DLD1 (cell line): ENCODE data around the gene SLC22A23.

Experiments
- in situ Hi-C: cut with HindIII; loops from 2 replicates; pipeline ENCODE4 v1.10.0; 2017; ENCODE audit warnings: low sequenced_read_pairs

SLC22A23 gene

DNA sequence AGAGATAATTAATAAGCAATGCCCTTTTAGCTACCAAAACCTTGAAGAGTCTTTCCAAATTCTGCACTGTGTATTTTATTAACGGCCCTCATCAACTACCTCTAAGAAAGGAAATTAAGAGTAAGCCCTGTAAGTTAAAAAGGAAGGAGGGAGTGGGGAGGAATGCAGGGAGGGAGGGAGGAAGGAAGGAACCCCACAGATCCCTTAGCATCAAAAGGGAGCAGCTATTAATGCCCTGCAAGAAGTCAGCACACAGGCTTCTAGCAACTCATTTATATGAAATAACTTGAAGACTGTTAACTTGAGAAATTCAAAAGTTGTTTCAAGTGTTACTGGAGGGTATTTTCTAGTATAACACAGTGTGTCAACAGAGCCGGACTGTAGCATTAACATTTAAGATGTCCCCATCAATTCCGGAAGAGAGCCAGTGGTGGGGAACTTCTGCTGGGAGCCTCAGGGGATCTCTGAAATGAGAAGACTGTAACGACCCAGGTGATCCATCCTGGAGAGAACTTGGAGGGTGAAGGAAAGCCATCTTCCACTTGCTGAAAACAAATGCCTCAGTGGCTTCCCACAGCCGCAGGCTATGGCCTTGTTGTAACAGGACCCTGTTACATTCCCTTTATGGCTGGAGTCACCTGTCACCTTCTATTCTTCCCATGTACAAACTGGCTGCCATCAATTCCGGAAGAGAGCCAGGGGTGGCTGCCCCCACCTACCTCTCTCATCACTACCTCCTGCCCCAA is 33.2 kb downstream of the SLC22A23 start:
- in situ Hi-C loops: no loop called here

DNA sequence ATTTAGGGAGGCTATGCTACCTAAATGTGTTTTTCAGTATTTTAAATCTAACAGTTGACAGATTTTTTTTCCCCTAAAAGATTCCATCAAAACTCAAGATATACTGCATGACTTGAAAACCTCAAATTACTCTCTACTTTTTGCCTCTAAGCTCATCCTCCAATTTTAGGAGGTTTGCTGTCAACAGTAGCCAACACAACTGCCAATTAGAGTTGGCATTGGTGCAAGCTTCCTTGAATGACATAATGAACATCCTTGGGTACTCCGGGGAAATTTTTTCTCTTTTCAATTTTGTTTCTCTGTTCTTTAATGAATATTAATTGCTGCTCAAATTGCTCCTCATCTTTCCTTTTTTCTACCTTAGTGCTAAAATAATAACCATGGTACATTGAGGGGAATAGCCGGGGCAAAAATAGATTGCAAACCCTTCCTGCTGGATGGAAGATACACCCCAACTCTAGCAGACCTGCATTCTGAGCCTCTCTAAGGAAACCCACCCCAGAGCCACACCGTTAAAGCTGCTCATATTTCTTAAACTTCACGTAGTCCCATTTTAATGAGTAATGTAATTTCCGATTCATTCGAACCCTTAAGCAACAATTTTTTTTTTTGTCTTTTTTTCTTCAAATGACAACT is 34.3 kb downstream of the SLC22A23 start:
- in situ Hi-C loops: no loop called here

DNA sequence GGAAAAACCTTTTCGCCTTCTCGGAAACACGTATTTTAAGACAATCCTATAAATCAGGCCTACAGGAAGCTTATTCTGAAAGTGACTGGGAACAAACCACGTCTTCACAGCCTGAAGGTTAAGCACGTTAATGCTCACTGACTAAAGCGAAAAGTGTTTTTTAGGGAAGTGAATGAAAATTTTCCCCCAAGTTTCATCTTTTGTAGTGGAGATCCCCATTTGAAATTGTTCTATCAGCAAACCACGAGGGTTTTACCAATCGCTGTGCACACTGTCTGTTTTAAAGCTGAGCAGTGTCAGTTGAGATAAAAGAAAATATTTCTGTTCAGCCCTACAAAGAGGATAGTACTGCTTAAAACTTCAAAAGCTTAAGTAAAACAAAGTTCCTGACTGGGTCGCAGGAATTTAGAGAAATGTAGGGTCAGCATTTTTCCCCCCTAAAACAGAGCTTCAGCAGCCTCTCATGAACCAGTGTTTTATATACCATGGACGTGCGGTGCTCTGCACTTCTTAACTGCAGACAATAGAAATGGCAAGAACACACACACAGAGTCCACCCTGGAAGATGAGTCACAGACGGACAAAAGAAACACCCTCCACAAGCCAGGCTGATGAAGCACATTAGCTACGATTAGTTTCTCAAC is 34.9 kb downstream of the SLC22A23 start:
- in situ Hi-C loops: no loop called here

- in situ Hi-C loops: no loop called here
These were observed 35.7 kb downstream of the SLC22A23 start for GRCh38 chr6:3421143-3421542.

DNA sequence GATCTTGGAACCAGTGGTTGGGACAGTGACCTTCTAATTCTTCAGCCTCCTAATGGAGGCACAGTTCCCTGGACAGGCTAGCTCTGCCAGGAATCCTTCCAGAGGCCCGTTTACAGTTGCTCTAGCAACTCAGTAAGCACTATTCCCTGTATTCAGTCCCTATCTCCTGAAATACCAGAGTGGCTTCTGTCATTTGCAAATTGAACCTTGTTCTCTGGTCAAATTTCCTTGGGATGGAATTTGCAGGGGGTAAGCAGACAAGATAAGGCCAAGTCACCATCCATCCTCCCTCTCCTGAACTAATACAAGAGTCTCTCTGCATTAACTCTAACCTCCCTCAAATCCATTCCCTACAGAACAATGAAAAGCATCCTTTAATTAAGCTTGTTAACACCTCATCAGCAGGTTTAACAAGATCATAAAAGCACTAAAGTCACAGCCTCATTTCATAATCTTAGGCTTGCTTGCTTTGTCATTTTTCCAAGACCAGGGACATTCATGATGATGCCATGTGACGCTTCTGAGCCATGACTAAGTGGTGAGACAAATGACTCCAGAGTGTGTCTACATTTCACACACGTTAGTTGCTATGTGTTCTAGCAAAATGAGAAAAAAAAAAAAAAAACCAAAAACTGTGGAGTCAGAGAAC is 37.1 kb downstream of the SLC22A23 start:
- in situ Hi-C loops: no loop called here

DNA sequence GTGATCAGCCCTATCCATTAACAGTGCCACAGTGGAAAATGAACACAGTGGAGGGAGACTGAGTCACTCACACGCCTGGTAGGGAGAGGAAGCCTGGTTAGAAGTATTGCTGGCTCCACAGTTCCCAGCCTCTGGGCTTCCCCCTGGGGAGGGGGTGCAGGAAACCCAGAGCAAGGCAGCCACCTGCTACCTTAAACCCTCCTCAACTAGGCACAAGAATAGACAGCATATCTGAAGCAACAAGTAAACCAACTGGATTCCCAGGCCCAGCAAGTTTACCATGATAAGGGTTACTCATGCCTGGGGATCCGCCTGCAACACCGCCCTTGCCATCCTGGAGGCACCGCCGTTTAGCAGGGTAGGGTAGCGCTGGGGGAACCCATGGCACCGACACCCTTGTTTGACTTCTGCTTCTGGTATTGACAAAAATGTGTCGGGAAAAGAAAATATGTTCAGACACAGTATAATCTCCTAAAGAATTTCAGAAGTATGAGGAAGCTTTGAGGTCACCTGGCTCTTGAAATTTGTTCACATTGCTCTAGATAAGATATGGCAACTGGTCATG is 38.3 kb downstream of the SLC22A23 start:
- in situ Hi-C loops: no loop called here

DNA sequence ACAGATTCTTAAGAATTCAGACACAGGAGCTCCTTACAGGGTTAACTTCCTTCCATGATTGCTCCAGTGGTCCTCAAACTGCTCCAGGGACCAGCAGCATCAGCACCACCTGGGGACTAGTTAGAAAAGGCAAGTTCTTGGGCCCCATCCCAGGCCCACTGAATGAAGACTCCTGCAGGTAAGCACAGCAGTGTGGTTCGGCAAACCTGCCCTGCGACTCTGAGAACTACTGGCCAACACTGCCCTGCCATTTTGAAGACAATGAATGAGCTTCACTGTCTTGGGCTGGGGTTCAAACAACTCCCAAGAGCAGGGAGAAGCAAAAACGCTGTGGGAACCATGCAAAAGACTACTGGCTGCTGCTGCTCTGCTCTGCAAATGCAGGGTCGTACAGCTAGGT is 39.4 kb downstream of the SLC22A23 start:
- in situ Hi-C loops: no loop called here

DNA sequence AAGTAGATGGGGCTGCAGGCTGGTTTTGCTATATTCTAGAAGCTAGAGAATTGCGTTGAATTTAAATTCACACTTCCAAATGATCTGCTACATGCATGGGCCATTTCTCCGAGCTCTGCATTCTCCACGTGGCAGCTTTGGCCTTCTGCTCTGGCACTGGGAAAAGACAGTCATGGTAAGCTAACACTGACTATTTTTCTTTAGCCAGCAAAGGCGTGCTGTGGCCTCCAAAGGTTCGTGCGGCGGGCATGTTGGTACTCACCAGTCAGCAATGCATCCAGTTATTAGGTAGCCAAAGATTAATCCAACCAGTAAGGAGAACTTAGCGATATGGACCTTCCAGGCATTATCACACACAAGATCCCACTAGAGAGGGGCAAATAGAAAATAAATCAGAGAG is 41.4 kb downstream of the SLC22A23 start:
- in situ Hi-C loops: no loop called here

DNA sequence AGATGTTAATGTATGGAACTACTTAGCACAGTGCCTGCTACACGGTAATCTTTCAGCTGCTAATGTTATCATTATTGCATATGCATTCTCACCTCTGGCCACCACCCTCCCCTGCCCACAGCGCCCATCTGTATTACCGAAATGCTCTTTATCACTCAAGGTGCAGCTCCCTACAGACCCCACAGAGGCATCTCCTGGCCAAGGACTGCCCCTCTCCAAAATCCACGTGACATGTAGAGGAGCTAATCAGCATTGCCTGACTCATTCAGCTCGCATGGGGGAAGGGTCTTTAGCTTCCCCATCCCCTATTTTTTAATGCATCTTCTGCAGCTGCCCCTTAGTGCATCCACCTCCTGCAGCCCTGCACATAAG is 41.8 kb downstream of the SLC22A23 start:
- in situ Hi-C loops: no loop called here

GRCh38 chr6:3414327-3415081 is 42.3 kb downstream of the SLC22A23 start:
- in situ Hi-C loops: no loop called here

DNA sequence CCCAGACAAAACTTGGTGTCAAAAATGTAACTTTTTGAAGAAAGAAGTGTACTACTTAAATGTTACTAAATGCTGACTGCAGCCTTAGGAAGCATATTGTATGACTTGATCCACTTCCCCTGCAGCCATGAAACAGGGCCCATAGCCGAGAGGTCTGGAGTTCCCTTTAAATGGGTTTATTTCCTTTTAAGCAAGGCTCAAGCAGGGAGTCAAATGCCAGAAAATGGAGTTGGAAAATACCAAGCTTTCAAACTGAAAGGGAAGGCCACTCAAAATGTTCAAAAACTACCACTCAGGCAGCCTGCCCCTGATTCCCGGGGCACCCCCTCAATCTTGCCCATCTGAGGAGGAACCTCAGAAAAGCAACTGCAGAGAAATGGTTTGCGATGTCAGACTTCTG is 43.3 kb downstream of the SLC22A23 start:
- in situ Hi-C loops: no loop called here

- in situ Hi-C loops: no loop called here
These were observed 43.9 kb downstream of the SLC22A23 start for GRCh38 chr6:3412779-3413500.

DNA sequence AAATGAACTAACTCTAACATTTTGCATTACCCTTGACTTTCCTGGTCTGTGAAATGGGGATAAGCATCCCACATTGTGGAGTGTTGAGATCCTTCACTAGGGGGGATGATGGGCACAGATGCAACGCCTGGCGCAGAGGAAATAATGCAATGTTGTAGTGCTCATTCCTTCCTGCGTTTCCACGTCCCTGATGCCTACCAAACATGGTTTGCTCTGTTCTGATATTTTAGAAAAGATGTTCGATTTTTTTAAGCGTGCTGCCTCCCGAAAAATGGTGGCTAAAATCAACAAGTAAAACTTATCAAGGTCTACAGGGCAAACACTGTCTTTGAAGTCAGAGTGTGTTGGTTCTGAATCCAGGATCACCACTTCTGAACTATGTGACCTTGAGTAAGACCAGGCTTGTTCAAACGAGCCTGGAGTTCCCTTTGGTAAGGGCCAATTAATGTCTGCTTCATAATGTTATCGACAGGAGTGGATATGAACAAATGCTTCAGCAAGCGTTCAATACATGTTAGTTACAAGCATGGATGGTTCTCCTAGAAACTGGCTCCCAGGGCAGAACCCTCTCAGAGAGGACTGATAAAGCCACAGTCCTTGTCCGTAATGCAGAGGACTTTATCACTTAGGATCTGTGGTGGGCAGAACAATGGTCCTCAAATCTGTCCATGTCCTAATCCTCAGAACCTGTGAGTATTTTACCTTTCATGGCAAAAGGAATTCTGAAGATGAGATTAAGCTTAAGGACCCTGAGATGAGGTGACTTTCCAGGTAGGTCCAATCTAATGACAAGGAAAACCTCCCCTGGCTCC is 44.7 kb downstream of the SLC22A23 start:
- in situ Hi-C loops: no loop called here

- in situ Hi-C loops: no loop called here
These were observed 46.2 kb downstream of the SLC22A23 start for GRCh38 chr6:3410385-3411360.

GRCh38 chr6:3409699-3410384 is 47.0 kb downstream of the SLC22A23 start:
- in situ Hi-C loops: no loop called here

- in situ Hi-C loops: no loop called here
These were observed 48.2 kb downstream of the SLC22A23 start for GRCh38 chr6:3408665-3409064.

DNA sequence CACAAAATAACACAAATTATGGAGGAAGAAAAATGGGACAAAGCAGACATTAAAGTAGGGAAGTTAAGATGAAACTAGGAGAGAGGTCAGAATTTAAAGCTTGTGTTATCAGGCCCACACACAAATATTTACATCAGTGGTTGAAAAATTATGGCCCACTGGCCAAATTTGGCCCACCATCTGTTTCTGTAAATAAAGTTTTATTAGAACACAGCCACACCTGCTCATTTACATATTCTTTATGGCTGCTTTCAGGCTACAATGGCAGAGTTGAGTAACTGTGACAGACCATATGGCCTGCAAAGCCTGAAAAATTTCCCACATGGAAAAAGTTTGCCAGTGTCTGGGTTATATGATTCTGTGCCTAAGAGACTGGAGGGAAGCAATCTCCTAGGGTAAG is 49.0 kb downstream of the SLC22A23 start:
- in situ Hi-C loops: no loop called here
